HG03060 (cell line): ENCODE measurements around the gene CUBN.

Source experiments
- ATAC-seq: cut with Tn5 transposase; IDR thresholded peaks from one replicate; pipeline ENCODE4 v1.9.1; 2021; ENCODE audit warnings: low read depth, moderate number of reproducible peaks; ENCODE audit not compliant: unreplicated experiment

Gene CUBN

GRCh38 chr10:16811765-16812164 is 317.8 kb downstream of the CUBN start:
- no peak for ATAC-seq

- no peak for ATAC-seq
Measured at GRCh38 chr10:16811292-16811691, 318.3 kb downstream of the CUBN start.

- ATAC-seq: peak; percentile 55
Measured at GRCh38 chr10:16809074-16809718, 320.4 kb downstream of the CUBN start.

GRCh38 chr10:16804123-16804522 is 325.5 kb downstream of the CUBN start:
- ATAC-seq: no peak

- no peak for ATAC-seq
Measured at GRCh38 chr10:16803464-16803863, 326.1 kb downstream of the CUBN start.

GRCh38 chr10:16799621-16800020 is 330.0 kb downstream of the CUBN start:
- no peak for ATAC-seq

- ATAC-seq: no peak
Measured at GRCh38 chr10:16798571-16798970, 331.0 kb downstream of the CUBN start.

GRCh38 chr10:16795410-16796073 is 334.1 kb downstream of the CUBN start:
- no peak for ATAC-seq

GRCh38 chr10:16794005-16794404 is 335.6 kb downstream of the CUBN start:
- no peak for ATAC-seq

- no peak for ATAC-seq
Measured at GRCh38 chr10:16792675-16793074, 336.9 kb downstream of the CUBN start.

GRCh38 chr10:16789765-16790164 is 339.8 kb downstream of the CUBN start:
- no peak for ATAC-seq

GRCh38 chr10:16789261-16789660 is 340.4 kb downstream of the CUBN start:
- ATAC-seq: no peak

GRCh38 chr10:16788778-16789177 is 340.8 kb downstream of the CUBN start:
- no peak for ATAC-seq

- no peak for ATAC-seq
Measured at GRCh38 chr10:16788125-16788524, 341.5 kb downstream of the CUBN start.

GRCh38 chr10:16787361-16787791 is 342.2 kb downstream of the CUBN start:
- no peak for ATAC-seq

- ATAC-seq: no peak
Measured at GRCh38 chr10:16780338-16780880, 349.2 kb downstream of the CUBN start.

- ATAC-seq: no peak
Measured at GRCh38 chr10:16779384-16779915, 350.2 kb downstream of the CUBN start.

- ATAC-seq: no peak
Measured at GRCh38 chr10:16777473-16778370, 351.9 kb downstream of the CUBN start.

- ATAC-seq: no peak
Measured at GRCh38 chr10:16776896-16777295, 352.7 kb downstream of the CUBN start.
